ENCODE measurements around the gene RBM26. TPM values are rescaled to one million over a fixed set of nuclear protein-coding genes. Genes with fewer than 3 reads are reported as not detected.

RBM26 gene
- total RNA-seq, 4 donors from 2014 or later: 19.8 to 29.9 (median 21.3) TPM

DNA sequence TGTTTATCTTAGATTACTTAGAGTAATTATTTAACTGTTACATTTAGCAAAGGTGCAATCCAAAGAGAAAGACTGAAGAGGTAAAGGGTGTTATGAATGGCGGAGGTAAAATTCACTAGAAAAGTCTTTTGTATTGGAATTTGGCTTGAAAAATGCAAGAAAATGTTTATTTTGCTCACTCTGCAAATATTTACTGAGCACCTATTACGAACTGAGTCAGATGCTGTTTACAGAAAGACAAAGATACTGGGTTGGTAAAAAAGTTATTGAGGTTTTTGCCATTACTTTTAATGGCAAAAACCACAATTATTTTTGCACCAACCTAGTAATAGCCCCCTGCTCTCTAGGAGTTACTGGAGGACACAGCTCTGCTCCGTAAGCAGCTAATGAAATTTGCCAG lies 135.2 kb downstream of the RBM26 start:
- TF ChIP-seq, protein P1, sequence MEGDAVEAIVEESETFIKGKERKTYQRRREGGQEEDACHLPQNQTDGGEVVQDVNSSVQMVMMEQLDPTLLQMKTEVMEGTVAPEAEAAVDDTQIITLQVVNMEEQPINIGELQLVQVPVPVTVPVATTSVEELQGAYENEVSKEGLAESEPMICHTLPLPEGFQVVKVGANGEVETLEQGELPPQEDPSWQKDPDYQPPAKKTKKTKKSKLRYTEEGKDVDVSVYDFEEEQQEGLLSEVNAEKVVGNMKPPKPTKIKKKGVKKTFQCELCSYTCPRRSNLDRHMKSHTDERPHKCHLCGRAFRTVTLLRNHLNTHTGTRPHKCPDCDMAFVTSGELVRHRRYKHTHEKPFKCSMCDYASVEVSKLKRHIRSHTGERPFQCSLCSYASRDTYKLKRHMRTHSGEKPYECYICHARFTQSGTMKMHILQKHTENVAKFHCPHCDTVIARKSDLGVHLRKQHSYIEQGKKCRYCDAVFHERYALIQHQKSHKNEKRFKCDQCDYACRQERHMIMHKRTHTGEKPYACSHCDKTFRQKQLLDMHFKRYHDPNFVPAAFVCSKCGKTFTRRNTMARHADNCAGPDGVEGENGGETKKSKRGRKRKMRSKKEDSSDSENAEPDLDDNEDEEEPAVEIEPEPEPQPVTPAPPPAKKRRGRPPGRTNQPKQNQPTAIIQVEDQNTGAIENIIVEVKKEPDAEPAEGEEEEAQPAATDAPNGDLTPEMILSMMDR (IDR thresholded peaks at IDR 0.05): no peak
- no peak for TF ChIP-seq EP300 (IDR thresholded peaks at IDR 0.05)
- Histone ChIP-seq H3K36me3 (no peaks in the 10 kb centered on the region), H3K27ac (replicated peaks in 1 of 4) (no peak overlapping the region), H3K9me3 (no peaks in the 10 kb centered on the region), H3K4me1 (no peaks in the 10 kb centered on the region), H3K4me3 (no peak overlapping the region), H3K27me3 (no peaks in the 10 kb centered on the region)
- intact Hi-C loops (cut with DNase I): no loop called here
- no peak for DNase-seq (ENCODE audit: extremely low spot score)
- 72% methylated on average over 3 of the region's 3 CpGs for WGBS

Small RNAs within 50 kb of the gene (small RNA-seq; reads per million reads assigned to genes)
- gene RNA5SP33: 0 reads per million in 3 donors

Other genes starting within 250 kb of the RBM26 start
- gene NDFIP2, start 74.9 kb upstream of the RBM26 start, total RNA-seq: 10 to 100 TPM in 2 of 4 donors, 1 to 10 TPM in 2; 9.0 to 12.8 (median 10.2) TPM